Left kidney (tissue), 2 donors: Measurements from ENCODE around the gene CNTNAP5. TPM values are rescaled to one million over a fixed set of nuclear protein-coding genes. Genes with fewer than 3 reads are reported as not detected.

Source experiments
- DNase-seq: peaks from one replicate; pipeline ENCODE4 v3.0.0-alpha.2; 2013
- polyA plus RNA-seq: library from polyadenylated mRNA; unstranded; fragments of 120-200 nt; gene quantifications from one replicate; pipeline ENCODE4 v1.2.1, GENCODE V29; 2013; ENCODE audit not compliant: insufficient read length

Gene CNTNAP5
- polyA plus RNA-seq, 1 donor = 0.03 TPM

GRCh38 chr2:124625561-124625960 lies 600.5 kb downstream of the CNTNAP5 start:
- no peak for DNase-seq

- DNase-seq = no peak
Measured at GRCh38 chr2:124626993-124627392, 601.9 kb downstream of the CNTNAP5 start.

GRCh38 chr2:124633812-124634211 lies 608.7 kb downstream of the CNTNAP5 start:
- no peak for DNase-seq

DNA sequence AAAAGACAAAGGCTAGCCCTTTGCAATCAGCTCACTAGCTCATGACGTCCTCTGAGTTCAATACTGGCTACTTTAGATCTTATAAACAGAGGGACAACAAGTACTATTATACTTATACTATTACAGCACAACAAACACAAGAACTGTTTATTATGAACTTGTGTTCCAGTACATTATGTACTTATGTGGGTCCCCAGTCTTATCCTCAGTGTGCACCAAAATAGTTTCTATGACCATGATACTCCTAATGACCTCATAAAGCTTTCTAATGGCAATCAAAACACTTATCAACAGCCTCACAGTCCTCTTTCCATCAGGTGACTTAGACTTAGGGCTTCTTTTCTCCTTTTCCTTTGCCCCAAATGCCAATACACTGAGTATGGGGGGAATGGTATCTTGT lies 614.4 kb downstream of the CNTNAP5 start:
- DNase-seq = no peak

GRCh38 chr2:124640221-124640750 lies 615.2 kb downstream of the CNTNAP5 start:
- no peak for DNase-seq

- no peak for DNase-seq
Measured at GRCh38 chr2:124646166-124646815, 621.2 kb downstream of the CNTNAP5 start.

DNA sequence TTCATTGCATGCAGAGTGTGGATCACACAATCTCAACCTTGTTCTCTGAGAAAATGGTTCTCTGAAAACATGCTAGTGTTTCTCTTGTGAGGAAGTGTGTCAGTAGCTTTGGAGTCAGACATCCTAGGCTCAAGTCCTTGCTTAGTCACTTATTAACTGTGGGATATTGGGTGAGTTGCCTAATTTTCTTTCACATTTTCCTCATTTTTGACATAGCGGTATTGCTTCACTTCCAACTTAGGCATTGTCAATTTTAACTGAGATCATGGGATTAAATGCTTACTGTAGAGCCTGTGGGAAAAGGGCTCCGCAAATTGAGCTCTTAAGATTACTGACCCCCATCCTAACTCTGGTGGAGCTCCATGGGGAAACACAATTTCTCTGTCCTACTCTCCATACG lies 622.2 kb downstream of the CNTNAP5 start:
- no peak for DNase-seq

- no peak for DNase-seq
Measured at GRCh38 chr2:124647663-124648062, 622.6 kb downstream of the CNTNAP5 start.

- DNase-seq = no peak
Measured at GRCh38 chr2:124649001-124649400, 623.9 kb downstream of the CNTNAP5 start.

DNA sequence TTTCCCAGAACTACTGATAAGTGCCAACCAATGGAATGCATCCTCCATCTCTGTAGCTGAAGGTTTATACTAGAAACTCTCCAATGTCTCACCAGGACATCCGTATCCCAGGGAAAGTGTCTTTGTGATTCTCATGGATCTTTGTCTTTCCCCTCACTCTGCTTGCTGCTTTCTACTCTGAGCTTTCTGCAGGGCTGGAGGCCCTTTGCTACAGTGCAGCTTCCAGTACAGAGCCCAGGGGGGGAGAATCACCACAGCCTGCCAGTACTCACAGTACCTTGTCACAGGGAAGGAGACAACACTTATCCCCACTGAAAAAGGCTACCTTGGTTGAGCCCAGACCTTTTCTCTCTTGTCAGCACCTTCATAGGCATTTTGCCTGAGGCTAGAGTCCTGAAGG lies 627.0 kb downstream of the CNTNAP5 start:
- DNase-seq = no peak

DNA sequence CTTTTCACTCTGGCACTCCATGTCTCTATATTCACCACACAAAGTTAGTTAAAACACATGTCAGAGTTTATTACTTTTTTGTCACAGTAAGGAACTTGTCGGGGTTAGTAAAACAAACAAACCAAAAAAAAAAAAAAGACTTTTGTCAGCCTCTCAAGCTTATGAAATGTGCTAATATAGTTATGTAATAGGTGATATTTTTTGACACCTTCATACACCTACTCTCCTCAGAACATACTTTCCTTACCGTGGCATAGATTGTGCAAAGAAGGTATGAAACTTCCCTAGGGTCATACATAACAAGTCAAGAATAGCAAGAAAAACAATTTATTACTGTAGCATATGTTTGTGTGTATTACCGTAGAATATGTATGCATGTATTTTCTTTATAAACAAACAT lies 633.3 kb downstream of the CNTNAP5 start:
- no peak for DNase-seq

DNA sequence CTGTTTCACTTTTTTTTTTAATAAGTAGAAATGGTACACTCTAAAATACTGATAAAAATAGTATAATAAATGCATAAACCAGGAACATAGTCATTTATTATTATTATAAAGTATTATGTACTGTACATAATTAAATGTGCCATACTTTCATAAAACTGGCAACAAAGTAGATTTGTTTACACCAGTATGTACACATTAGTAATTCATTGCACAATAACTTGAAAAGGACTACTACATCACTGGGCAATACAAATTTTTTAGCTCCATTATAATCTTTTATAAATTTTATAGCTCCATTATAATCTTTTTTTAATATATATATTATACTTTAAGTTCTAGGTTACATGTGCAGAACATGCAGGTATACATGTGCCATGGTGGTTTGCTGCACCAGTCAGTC lies 636.5 kb downstream of the CNTNAP5 start:
- DNase-seq = no peak

GRCh38 chr2:124662946-124663644 lies 638.0 kb downstream of the CNTNAP5 start:
- no peak for DNase-seq

DNA sequence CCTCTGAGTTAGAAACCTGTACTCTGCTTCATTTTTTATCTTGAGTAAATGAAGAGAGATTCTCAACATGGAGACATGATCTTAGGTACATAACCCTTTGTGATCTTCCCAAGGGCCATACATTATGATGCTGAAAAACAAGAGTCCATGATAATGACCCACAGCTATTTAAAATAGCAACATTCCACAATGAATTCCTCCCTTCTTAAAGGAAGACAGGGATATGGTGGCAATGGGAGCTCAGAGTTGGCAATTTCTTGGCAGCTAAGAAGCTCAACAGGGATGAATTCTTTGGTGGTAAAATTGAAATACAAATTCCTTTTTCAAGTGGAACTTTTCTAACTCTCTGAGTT lies 638.5 kb downstream of the CNTNAP5 start:
- no peak for DNase-seq

GRCh38 chr2:124664363-124664762 lies 639.3 kb downstream of the CNTNAP5 start:
- DNase-seq = no peak

DNA sequence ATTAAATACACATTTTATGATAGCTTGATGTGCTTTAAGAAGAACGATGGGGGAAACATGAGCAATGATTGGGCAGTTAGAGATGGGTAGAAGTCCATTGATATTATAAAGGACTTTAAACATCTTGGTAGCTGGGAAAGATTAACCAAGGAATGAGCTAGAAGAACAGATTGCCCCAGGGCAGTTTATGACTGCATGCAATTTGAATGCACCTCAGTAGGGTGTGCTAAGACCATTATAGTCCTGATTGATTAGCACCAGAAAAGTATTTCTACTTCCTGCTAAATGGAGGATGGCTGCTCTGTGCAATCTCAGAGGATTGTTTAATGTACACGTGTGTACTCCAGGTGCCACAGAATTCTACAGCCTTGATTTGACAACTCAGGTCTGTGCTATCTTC lies 641.9 kb downstream of the CNTNAP5 start:
- no peak for DNase-seq

DNA sequence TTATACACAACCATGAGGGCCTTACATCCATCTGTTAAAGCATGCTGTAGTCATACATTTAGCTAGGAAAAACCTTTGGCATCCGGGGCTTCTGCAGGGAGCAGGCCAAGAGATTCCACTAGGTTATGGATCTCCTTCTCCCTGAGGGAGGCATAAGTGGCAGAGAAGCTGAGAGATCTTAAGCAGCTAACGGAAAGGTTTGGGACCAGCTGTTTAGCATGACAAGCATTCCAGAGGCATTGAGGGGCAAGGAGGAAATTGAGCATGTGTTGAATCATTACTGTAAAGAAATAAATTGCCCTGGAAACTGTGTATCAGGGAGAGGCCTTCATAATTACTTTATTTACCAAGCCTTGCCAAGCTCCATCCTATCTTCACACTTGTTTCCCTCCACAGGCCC lies 643.1 kb downstream of the CNTNAP5 start:
- DNase-seq = no peak

DNA sequence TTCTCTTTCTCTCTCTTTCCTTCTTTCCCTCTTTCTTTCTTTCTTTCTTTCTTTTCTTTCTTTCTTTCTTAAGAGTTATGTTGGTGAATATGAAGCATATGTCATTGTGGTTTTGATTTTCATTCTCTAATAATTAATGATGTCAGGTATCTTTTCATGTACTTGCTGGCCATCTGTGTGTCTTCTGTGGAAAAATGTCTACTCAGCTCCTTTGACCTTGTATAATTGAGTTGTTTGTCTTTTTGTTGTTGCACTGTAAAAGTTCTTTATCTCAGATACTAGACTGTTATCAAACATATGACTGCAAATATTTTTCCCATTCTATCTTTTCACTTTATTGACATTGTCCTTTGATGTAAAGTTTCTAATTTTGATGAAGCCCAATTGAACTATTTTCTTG lies 645.1 kb downstream of the CNTNAP5 start:
- DNase-seq = no peak

GRCh38 chr2:124678043-124678442 lies 653.0 kb downstream of the CNTNAP5 start:
- no peak for DNase-seq

DNA sequence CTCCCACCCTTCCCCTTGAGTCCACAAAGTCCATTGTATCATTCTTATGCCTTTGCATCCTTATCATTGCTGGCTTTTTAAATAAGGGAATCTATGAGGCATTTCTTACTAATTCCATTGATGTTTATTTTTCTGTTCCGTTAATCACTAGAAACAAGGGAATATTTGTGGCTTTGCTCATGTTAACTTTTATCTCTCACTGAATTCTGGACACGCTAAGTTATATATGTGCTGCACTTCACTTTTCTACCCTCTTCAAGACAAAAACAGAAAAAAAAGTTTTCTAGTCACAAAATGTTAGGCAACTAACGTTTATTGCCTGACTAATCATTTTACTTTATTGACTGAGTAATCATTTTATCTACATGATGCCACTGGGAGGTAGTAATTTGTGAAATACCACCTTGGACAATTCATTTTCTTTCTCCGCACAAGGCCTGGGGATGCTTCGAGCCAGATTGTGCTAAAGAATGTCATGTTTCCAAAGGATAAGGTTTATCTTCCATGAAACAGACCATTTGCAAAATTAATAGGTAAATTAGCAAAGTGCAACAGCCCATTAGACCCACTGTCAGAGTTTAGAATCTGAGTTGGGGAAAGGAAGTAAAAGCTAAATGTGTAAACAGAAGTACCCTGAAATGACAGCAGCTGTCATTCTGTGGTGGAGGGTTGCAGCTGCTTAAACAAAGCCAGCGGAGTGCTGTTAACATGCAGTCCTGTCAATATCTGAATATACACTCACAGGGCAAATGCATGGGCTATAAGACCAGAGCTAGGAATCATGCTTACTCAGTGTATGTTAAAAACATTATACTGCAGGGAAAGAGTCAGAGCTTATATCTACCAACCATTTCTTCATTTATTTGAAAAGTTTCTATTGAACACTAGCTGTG lies 658.7 kb downstream of the CNTNAP5 start:
- no peak for DNase-seq

GRCh38 chr2:124689348-124689747 lies 664.3 kb downstream of the CNTNAP5 start:
- DNase-seq = no peak

GRCh38 chr2:124692216-124692615 lies 667.1 kb downstream of the CNTNAP5 start:
- DNase-seq = no peak

- DNase-seq = no peak
Measured at GRCh38 chr2:124692707-124693106, 667.6 kb downstream of the CNTNAP5 start.
